GM12891 (cell line): ENCODE data around the gene MYG1.

ENCODE experiments used
- PAX5 ChIP-seq: IDR thresholded peaks from 2 replicates; pipeline ENCODE4 v1.6.1; 2011; ENCODE audit warnings: low read length, moderate library complexity, mild to moderate bottlenecking; ENCODE audit not compliant: insufficient read depth, severe bottlenecking
- POLR2A ChIP-seq: IDR thresholded peaks from 2 replicates; pipeline ENCODE4 v1.6.1; 2011; ENCODE audit warnings: low read depth, low read length, control low read depth
- SPI1 ChIP-seq: IDR thresholded peaks from 2 replicates; pipeline ENCODE4 v1.6.1; 2011; ENCODE audit warnings: low read depth, low read length, control low read depth
- TAF1 ChIP-seq: IDR thresholded peaks from 2 replicates; pipeline ENCODE4 v1.6.1; 2011; ENCODE audit warnings: low read depth, low read length, control low read depth

DNA sequence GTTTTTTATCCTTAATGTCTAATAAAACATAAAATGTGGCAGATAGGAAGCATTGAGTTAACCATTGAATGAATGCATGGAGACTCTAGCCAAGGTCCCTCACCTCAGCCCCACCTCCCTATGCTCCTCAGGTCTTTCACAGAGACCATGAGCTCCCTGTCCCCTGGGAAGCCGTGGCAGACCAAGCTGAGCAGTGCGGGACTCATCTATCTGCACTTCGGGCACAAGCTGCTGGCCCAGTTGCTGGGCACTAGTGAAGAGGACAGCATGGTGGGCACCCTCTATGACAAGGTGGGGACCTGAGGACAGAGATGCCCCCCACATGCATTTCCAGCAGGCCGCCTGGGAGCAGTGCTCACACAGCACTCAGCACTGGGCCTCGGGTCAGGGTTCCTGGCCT is 3.4 kb downstream of the MYG1 start:
- TF ChIP-seq PAX5 = no peak
- no peak for TF ChIP-seq TAF1
- no peak for TF ChIP-seq SPI1
- no peak for TF ChIP-seq POLR2A
